ENCODE data around the gene NUFIP1. TPM values are rescaled to one million over a fixed set of nuclear protein-coding genes. Genes with fewer than 3 reads are reported as not detected.

The NUFIP1 gene
- polyA plus RNA-seq, 3 donors = 0.83 to 1.1 (median 0.95) TPM

GRCh38 chr13:44955406-44955805 lies 33.9 kb downstream of the NUFIP1 start:
- peaks cover 32 to 40% of the 10 kb centered on the region in 2 donors for H3K36me3 Mint-ChIP-seq
- Histone ChIP-seq H3K27ac (ENCODE audit: low read depth in 1 of 2, low read length in 2 of 2) (no peak overlapping the region), H3K9me3 (replicated peaks in 1 of 2; ENCODE audit: control insufficient read depth in 1 of 2, insufficient read depth in 1 of 2, low read length in 2 of 2) (no peaks in the 10 kb centered on the region), H3K4me1 (ENCODE audit: control insufficient read depth in 1 of 2, insufficient read depth in 2 of 2, low read length in 2 of 2) (no peaks in the 10 kb centered on the region), H3K4me3 (replicated peaks in 1 of 3; ENCODE audit: low read depth in 2 of 3, low read length in 3 of 3) (no peak overlapping the region), H3K27me3 (ENCODE audit: control insufficient read depth in 2 of 2, insufficient read depth in 2 of 2, low read length in 2 of 2) (no peaks in the 10 kb centered on the region), H3K4me2 (replicated peaks; ENCODE audit: extremely low read depth, low read length, poor library complexity, severe bottlenecking) (no peak overlapping the region), H2AFZ (ENCODE audit: insufficient read depth, low read depth, low read length, poor library complexity, severe bottlenecking) (no peak overlapping the region), H4K20me1 (ENCODE audit: insufficient read depth, low read length) (no peaks in the 10 kb centered on the region), H3K36me3 (replicated peaks in 1 of 2; ENCODE audit: control insufficient read depth in 1 of 2, insufficient read depth in 2 of 2, low read length in 2 of 2) (peaks cover 7 to 15% of the 10 kb centered on the region in 2 donors), H3K9ac (ENCODE audit: insufficient read depth, low read length, poor library complexity, severe bottlenecking) (no peak overlapping the region), H3K79me2 (ENCODE audit: insufficient read depth, low read length) (no peaks in the 10 kb centered on the region)
- no peaks in the 10 kb centered on the region for H3K27me3 Mint-ChIP-seq (ENCODE audit: low read depth in 3 of 3)
- H3K9me3 Mint-ChIP-seq = no peaks in the 10 kb centered on the region
- H3K27ac Mint-ChIP-seq = peak overlapping the region in 1 of 7 donors; percentile 73
- no peak for TF ChIP-seq CTCF (IDR thresholded peaks at IDR 0.05)
- no peak overlapping the region for H3K4me3 Mint-ChIP-seq
- no peaks in the 10 kb centered on the region for H3K4me1 Mint-ChIP-seq
- no CpG with 5 or more reads among the region's 3 CpGs for WGBS (ENCODE audit: insufficient coverage)
- intact Hi-C loops (cut with micrococcal nuclease) = no loop called here
- DNase-seq = no peak

GRCh38 chr13:44954224-44954623 lies 35.0 kb downstream of the NUFIP1 start:
- no peaks in the 10 kb centered on the region for H3K9me3 ChIP-seq (replicated peaks in 1 of 2; ENCODE audit: control insufficient read depth in 1 of 2, insufficient read depth in 1 of 2, low read length in 2 of 2)
- H3K27ac ChIP-seq (ENCODE audit: low read depth in 1 of 2, low read length in 2 of 2) = no peak overlapping the region
- no peak overlapping the region for H3K4me3 Mint-ChIP-seq
- H4K20me1 ChIP-seq (ENCODE audit: insufficient read depth, low read length) = no peaks in the 10 kb centered on the region
- no peak overlapping the region for H3K27ac Mint-ChIP-seq
- no peaks in the 10 kb centered on the region for H3K4me1 ChIP-seq (ENCODE audit: control insufficient read depth in 1 of 2, insufficient read depth in 2 of 2, low read length in 2 of 2)
- H3K27me3 Mint-ChIP-seq (ENCODE audit: low read depth in 3 of 3) = no peaks in the 10 kb centered on the region
- H3K79me2 ChIP-seq (ENCODE audit: insufficient read depth, low read length) = no peaks in the 10 kb centered on the region
- no peak overlapping the region for H2AFZ ChIP-seq (ENCODE audit: insufficient read depth, low read depth, low read length, poor library complexity, severe bottlenecking)
- no peaks in the 10 kb centered on the region for H3K9me3 Mint-ChIP-seq
- no peak for TF ChIP-seq CTCF (IDR thresholded peaks at IDR 0.05)
- no peak overlapping the region for H3K9ac ChIP-seq (ENCODE audit: insufficient read depth, low read length, poor library complexity, severe bottlenecking)
- intact Hi-C loops (cut with micrococcal nuclease) = no loop called here
- no peak for DNase-seq
- 100% methylated on average over 3 of the region's 7 CpGs for WGBS (ENCODE audit: insufficient coverage)
- H3K36me3 ChIP-seq (replicated peaks in 1 of 2; ENCODE audit: control insufficient read depth in 1 of 2, insufficient read depth in 2 of 2, low read length in 2 of 2) = peaks cover 7 to 23% of the 10 kb centered on the region in 2 donors
- no peak overlapping the region for H3K4me3 ChIP-seq (replicated peaks in 1 of 3; ENCODE audit: low read depth in 2 of 3, low read length in 3 of 3)
- no peak overlapping the region for H3K4me2 ChIP-seq (replicated peaks; ENCODE audit: extremely low read depth, low read length, poor library complexity, severe bottlenecking)
- no peaks in the 10 kb centered on the region for H3K4me1 Mint-ChIP-seq
- peaks cover 27 to 32% of the 10 kb centered on the region in 2 donors for H3K36me3 Mint-ChIP-seq
- no peaks in the 10 kb centered on the region for H3K27me3 ChIP-seq (ENCODE audit: control insufficient read depth in 2 of 2, insufficient read depth in 2 of 2, low read length in 2 of 2)
